Measurements from ENCODE around the gene CFAP74.
"Not testable (repeated sequence)": the region's sequence is repeated elsewhere in the genome, so short reads cannot be mapped to it uniquely, and the experiment has no call there.

CFAP74 gene

GRCh38 chr1:1954831-1955441 lies 48.6 kb downstream of the CFAP74 start:
- no peak for DNase-seq

- DNase-seq = no peak
Observed at GRCh38 chr1:1954015-1954414, 49.6 kb downstream of the CFAP74 start.

- DNase-seq = no peak
Observed at GRCh38 chr1:1950940-1951339, 52.6 kb downstream of the CFAP74 start.

GRCh38 chr1:1948783-1949182 lies 54.8 kb downstream of the CFAP74 start:
- DNase-seq = no peak

GRCh38 chr1:1947493-1947892 lies 56.1 kb downstream of the CFAP74 start:
- no peak for DNase-seq

- DNase-seq = peak in 11 of 58 donors; percentile 7 to 72 (median 26)
Observed at GRCh38 chr1:1946540-1946939, 57.0 kb downstream of the CFAP74 start.

GRCh38 chr1:1945782-1946393 lies 57.7 kb downstream of the CFAP74 start:
- DNase-seq = no peak

GRCh38 chr1:1943834-1944570 lies 59.6 kb downstream of the CFAP74 start:
- peak in 24 of 58 donors; percentile 3 to 73 (median 30) for DNase-seq

GRCh38 chr1:1942753-1943656 lies 60.6 kb downstream of the CFAP74 start:
- no peak for DNase-seq

GRCh38 chr1:1941868-1942752 lies 61.5 kb downstream of the CFAP74 start:
- no peak for DNase-seq

GRCh38 chr1:1941211-1941841 lies 62.3 kb downstream of the CFAP74 start:
- no peak for DNase-seq

- DNase-seq = no peak
Observed at GRCh38 chr1:1940123-1940425, 63.5 kb downstream of the CFAP74 start.

- no peak for DNase-seq
Observed at GRCh38 chr1:1939296-1940122, 64.1 kb downstream of the CFAP74 start.

- no peak for DNase-seq
Observed at GRCh38 chr1:1938613-1939295, 64.8 kb downstream of the CFAP74 start.

GRCh38 chr1:1938276-1938573 lies 65.4 kb downstream of the CFAP74 start:
- DNase-seq = no peak

- no peak for DNase-seq
Observed at GRCh38 chr1:1937549-1938275, 65.9 kb downstream of the CFAP74 start.

- DNase-seq = no peak
Observed at GRCh38 chr1:1937061-1937460, 66.5 kb downstream of the CFAP74 start.

- DNase-seq = not testable (repeated sequence)
Observed at GRCh38 chr1:1934848-1935247, 68.7 kb downstream of the CFAP74 start.

Measured in anterior cingulate cortex (tissue), 58 donors.